Loucy (cell line): Measurements from ENCODE around the gene FLRT2.

Source experiments
- H2AFZ ChIP-seq: fragments of 200-600 bp; sonication (generic); 2 replicates; pipeline ENCODE4 v1.6.0; 2016; ENCODE audit warnings: antibody characterized with exemption, mild to moderate bottlenecking, low read length, moderate library complexity
- H3F3A ChIP-seq: fragments of 200-600 bp; 2 replicates; pipeline ENCODE4 v1.6.0; 2016; ENCODE audit warnings: antibody characterized with exemption, low read depth, mild to moderate bottlenecking
- H3K27me3 ChIP-seq: fragments of 200-600 bp; sonication (generic); 2 replicates; pipeline ENCODE4 v1.6.1; 2014; ENCODE audit warnings: low read length, mild to moderate bottlenecking; ENCODE audit not compliant: insufficient read depth, poor library complexity, severe bottlenecking
- H3K36me3 ChIP-seq: fragments of 200-600 bp; sonication (generic); 2 replicates; pipeline ENCODE4 v1.6.1; 2016; ENCODE audit warnings: low read length; ENCODE audit not compliant: insufficient read depth
- H3K4me1 ChIP-seq: fragments of 200-600 bp; sonication (generic); 2 replicates; pipeline ENCODE4 v1.5.1; 2014; ENCODE audit warnings: low read length, mild to moderate bottlenecking; ENCODE audit not compliant: insufficient read depth, poor library complexity, severe bottlenecking
- H3K4me2 ChIP-seq: fragments of 200-600 bp; sonication (generic); 2 replicates; pipeline ENCODE4 v1.6.0; 2014; ENCODE audit warnings: antibody characterized with exemption, low read length, low read depth, mild to moderate bottlenecking; ENCODE audit not compliant: poor library complexity, severe bottlenecking
- H3K4me3 ChIP-seq: fragments of 200-600 bp; sonication (generic); 2 replicates; pipeline ENCODE4 v1.5.1; 2014; ENCODE audit warnings: low read length, mild to moderate bottlenecking, mixed read lengths; ENCODE audit not compliant: poor library complexity, severe bottlenecking
- H3K79me2 ChIP-seq: fragments of 200-600 bp; sonication (generic); 2 replicates; pipeline ENCODE4 v1.6.1; 2014; ENCODE audit warnings: low read length; ENCODE audit not compliant: insufficient read depth
- H3K9ac ChIP-seq: fragments of 200-600 bp; sonication (generic); 2 replicates; pipeline ENCODE4 v1.6.0; 2014; ENCODE audit warnings: mild to moderate bottlenecking, low read depth, low read length, moderate library complexity; ENCODE audit not compliant: poor library complexity, severe bottlenecking
- H3K9me2 ChIP-seq: fragments of 200-600 bp; sonication (generic); replicated peaks from 2 replicates; pipeline ENCODE4 v1.6.1; 2016; ENCODE audit warnings: low read depth, low read length, mixed read lengths
- H3K9me3 ChIP-seq: fragments of 200-600 bp; sonication (generic); 2 replicates; pipeline ENCODE4 v1.6.1; 2014; ENCODE audit warnings: mild to moderate bottlenecking, antibody characterized with exemption, low read length, low read depth; ENCODE audit not compliant: insufficient read depth
- H4K20me1 ChIP-seq: fragments of 200-600 bp; sonication (generic); 2 replicates; pipeline ENCODE4 v1.6.0; 2014; ENCODE audit warnings: antibody characterized with exemption, low read length, mild to moderate bottlenecking; ENCODE audit not compliant: insufficient read depth, poor library complexity, severe bottlenecking
- EZH2phosphoT487 ChIP-seq: fragments of 200-600 bp; IDR thresholded peaks from 2 replicates; pipeline ENCODE4 v1.6.1; 2018; ENCODE audit warnings: antibody characterized with exemption, mild to moderate bottlenecking, moderate library complexity, borderline replicate concordance
- TF ChIP-seq, protein P1 (sequence below): fragments of 200-600 bp; sonication (generic); conservative IDR thresholded peaks from 2 replicates; pipeline ENCODE4 v1.5.1; 2014; ENCODE audit warnings: mild to moderate bottlenecking, antibody characterized with exemption, low read length

The FLRT2 gene

DNA sequence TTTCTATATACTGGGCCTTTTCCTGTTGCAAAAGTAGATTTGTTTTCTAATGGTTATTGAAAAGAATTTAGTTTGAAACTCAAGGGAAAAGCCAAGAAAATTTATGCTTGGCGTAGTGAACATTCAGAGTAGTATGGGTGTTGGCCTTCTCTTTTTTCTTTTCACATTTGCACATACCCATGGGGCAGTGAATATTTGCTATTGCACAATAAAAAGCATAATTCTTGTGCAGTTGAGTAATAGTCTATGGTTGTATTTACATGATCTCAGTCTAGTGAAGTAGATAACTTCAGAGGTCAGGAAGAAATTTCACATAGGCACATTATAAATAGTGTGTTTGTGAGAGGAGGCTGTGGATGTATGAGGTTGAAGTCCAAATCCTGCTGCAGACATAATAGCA is 158.1 kb downstream of the FLRT2 start:
- H3K4me3 ChIP-seq, result no peak overlapping the region
- H4K20me1 ChIP-seq, result no peaks in the 10 kb centered on the region
- H3F3A ChIP-seq, result no peaks in the 10 kb centered on the region
- H2AFZ ChIP-seq, result no peak overlapping the region
- H3K27me3 ChIP-seq, result no peaks in the 10 kb centered on the region
- H3K9me3 ChIP-seq, result no peaks in the 10 kb centered on the region
- H3K9me2 ChIP-seq, result no peaks in the 10 kb centered on the region
- H3K36me3 ChIP-seq, result no peaks in the 10 kb centered on the region
- H3K4me1 ChIP-seq, result no peaks in the 10 kb centered on the region
- no peak overlapping the region for H3K4me2 ChIP-seq
- no peaks in the 10 kb centered on the region for H3K79me2 ChIP-seq
- TF ChIP-seq, protein P1, sequence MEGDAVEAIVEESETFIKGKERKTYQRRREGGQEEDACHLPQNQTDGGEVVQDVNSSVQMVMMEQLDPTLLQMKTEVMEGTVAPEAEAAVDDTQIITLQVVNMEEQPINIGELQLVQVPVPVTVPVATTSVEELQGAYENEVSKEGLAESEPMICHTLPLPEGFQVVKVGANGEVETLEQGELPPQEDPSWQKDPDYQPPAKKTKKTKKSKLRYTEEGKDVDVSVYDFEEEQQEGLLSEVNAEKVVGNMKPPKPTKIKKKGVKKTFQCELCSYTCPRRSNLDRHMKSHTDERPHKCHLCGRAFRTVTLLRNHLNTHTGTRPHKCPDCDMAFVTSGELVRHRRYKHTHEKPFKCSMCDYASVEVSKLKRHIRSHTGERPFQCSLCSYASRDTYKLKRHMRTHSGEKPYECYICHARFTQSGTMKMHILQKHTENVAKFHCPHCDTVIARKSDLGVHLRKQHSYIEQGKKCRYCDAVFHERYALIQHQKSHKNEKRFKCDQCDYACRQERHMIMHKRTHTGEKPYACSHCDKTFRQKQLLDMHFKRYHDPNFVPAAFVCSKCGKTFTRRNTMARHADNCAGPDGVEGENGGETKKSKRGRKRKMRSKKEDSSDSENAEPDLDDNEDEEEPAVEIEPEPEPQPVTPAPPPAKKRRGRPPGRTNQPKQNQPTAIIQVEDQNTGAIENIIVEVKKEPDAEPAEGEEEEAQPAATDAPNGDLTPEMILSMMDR, result no peak
- no peak for TF ChIP-seq EZH2phosphoT487
- H3K9ac ChIP-seq, result no peak overlapping the region

DNA sequence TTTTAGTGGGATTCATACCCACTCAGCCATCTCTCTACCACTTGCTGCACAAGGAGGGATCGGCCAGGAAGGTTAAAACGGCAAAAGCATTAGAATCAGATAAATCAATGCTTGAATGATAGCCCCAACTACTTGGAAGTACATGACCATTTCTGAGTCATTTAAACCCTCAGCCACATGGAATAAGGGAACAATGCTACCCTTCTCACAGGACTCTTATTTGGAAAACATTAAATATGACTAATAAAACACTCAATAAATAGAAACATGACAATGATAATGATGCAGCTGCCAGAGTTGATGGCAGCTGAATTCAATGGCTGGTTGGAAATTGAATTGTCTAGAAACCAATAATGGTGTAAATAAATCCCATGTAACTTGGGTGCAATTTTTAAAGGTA is 165.4 kb downstream of the FLRT2 start:
- no peaks in the 10 kb centered on the region for H3K79me2 ChIP-seq
- TF ChIP-seq, protein P1, result no peak
- TF ChIP-seq EZH2phosphoT487, result no peak

DNA sequence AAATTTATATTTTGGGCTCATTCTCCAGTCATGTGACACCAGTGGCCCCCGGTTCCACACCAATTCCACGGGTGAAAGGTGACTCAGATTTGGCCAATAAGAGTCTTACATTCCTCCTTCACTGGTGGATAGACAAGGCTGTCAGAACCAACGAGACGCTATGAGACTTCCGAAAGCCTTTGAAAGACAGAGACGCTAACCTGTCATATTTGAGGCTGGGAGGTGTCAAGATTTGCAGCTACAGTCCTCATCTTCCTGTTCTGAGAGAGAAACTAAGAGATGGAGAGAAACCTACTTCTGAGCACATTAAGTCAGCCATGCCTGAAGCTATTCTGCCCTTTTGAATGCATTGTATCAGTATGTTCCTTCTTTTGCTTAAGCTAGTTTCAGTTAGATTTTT is 171.2 kb downstream of the FLRT2 start:
- Histone ChIP-seq H3K4me3 (no peak overlapping the region), H4K20me1 (no peaks in the 10 kb centered on the region), H3K79me2 (no peaks in the 10 kb centered on the region), H3K9ac (no peak overlapping the region), H3K4me1 (peaks cover 17% of the 10 kb centered on the region), H3F3A (peaks cover 3% of the 10 kb centered on the region; the same call in 1 of the 2 replicates), H3K9me3 (no peaks in the 10 kb centered on the region), H3K27me3 (no peaks in the 10 kb centered on the region), H2AFZ (peak overlapping the region; percentile 59), H3K9me2 (no peaks in the 10 kb centered on the region), H3K36me3 (no peaks in the 10 kb centered on the region), H3K4me2 (no peak overlapping the region)
- TF ChIP-seq, protein P1, result no peak
- no peak for TF ChIP-seq EZH2phosphoT487

More for the DNA sequence above, 165.4 kb downstream of the FLRT2 start:
- Histone ChIP-seq H3K4me3 (no peak overlapping the region), H3K4me1 (no peaks in the 10 kb centered on the region), H3K9me3 (no peaks in the 10 kb centered on the region), H3F3A (no peaks in the 10 kb centered on the region), H4K20me1 (no peaks in the 10 kb centered on the region), H3K36me3 (no peaks in the 10 kb centered on the region), H3K9me2 (no peaks in the 10 kb centered on the region), H3K9ac (no peak overlapping the region), H2AFZ (no peak overlapping the region), H3K4me2 (no peak overlapping the region), H3K27me3 (no peaks in the 10 kb centered on the region)
